Mesothelial cell of epicardium (in vitro differentiated cells): Measurements from ENCODE around the gene COL8A1. TPM values are rescaled to one million over a fixed set of nuclear protein-coding genes. Genes with fewer than 3 reads are reported as not detected.

ENCODE experiments used
- DNase-seq, 2 experiments: peaks; one replicate each; pipeline ENCODE4 v3.0.0; 2021; ENCODE audit warnings: low spot score in 2 of 2; ENCODE audit not compliant: unreplicated experiment in 2 of 2
- H3K27ac Mint-ChIP-seq: 2 replicates; pipeline ENCODE4 v1.8.0; 2021; ENCODE audit warnings: mixed read lengths
- H3K27me3 Mint-ChIP-seq: 2 replicates; pipeline ENCODE4 v1.8.0; 2021; ENCODE audit warnings: low read depth, mixed read lengths
- H3K36me3 Mint-ChIP-seq: 2 replicates; pipeline ENCODE4 v1.8.0; 2021; ENCODE audit warnings: mixed read lengths
- H3K4me1 Mint-ChIP-seq: 2 replicates; pipeline ENCODE4 v1.8.0; 2021; ENCODE audit warnings: mixed read lengths
- H3K4me3 Mint-ChIP-seq: 2 replicates; pipeline ENCODE4 v1.8.0; 2021; ENCODE audit warnings: mild to moderate bottlenecking, moderate library complexity, mixed read lengths
- H3K9me3 Mint-ChIP-seq: 2 replicates; pipeline ENCODE4 v1.8.0; 2021; ENCODE audit warnings: mixed read lengths
- total RNA-seq: library from RNA; stranded (reverse); gene quantifications from 3 replicates; pipeline ENCODE4 v1.2.1, GENCODE V29; 2021
- TF ChIP-seq, protein P1 (sequence below): fragments of 200-600 bp; sonication (generic); IDR thresholded peaks from one replicate; pipeline ENCODE4 v1.5.0; 2021; ENCODE audit warnings: antibody characterized with exemption; ENCODE audit not compliant: unreplicated experiment

COL8A1 gene
- total RNA-seq, 1 donor from 2014 or later: 1.1 TPM

DNA sequence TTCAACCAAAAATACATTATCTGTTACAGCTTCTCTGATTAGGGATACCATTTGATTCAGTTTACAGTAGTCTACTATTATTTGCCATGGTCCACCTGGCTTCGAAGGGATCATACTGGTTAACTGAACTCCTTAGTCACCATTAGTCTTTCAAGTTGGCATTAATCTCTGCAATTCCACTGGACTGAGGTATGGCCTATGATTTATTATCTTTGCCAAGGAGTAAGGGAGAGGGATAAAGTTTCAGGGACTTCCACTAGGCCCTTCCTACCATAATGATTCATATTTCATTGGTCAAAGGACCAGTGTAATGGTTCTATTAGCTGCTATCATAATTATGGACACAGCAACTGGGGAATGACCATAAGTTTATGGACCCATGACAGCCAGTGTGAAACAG, 172.0 kb downstream of the COL8A1 start:
- Mint-ChIP-seq H3K36me3 (peaks cover 5% of the 10 kb centered on the region), H3K27me3 (peaks cover 13% of the 10 kb centered on the region), H3K9me3 (peaks cover 9% of the 10 kb centered on the region), H3K4me1 (no peaks in the 10 kb centered on the region), H3K4me3 (no peak overlapping the region), H3K27ac (no peak overlapping the region)
- DNase-seq: no peak
- TF ChIP-seq, protein P1, sequence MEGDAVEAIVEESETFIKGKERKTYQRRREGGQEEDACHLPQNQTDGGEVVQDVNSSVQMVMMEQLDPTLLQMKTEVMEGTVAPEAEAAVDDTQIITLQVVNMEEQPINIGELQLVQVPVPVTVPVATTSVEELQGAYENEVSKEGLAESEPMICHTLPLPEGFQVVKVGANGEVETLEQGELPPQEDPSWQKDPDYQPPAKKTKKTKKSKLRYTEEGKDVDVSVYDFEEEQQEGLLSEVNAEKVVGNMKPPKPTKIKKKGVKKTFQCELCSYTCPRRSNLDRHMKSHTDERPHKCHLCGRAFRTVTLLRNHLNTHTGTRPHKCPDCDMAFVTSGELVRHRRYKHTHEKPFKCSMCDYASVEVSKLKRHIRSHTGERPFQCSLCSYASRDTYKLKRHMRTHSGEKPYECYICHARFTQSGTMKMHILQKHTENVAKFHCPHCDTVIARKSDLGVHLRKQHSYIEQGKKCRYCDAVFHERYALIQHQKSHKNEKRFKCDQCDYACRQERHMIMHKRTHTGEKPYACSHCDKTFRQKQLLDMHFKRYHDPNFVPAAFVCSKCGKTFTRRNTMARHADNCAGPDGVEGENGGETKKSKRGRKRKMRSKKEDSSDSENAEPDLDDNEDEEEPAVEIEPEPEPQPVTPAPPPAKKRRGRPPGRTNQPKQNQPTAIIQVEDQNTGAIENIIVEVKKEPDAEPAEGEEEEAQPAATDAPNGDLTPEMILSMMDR: no peak

DNA sequence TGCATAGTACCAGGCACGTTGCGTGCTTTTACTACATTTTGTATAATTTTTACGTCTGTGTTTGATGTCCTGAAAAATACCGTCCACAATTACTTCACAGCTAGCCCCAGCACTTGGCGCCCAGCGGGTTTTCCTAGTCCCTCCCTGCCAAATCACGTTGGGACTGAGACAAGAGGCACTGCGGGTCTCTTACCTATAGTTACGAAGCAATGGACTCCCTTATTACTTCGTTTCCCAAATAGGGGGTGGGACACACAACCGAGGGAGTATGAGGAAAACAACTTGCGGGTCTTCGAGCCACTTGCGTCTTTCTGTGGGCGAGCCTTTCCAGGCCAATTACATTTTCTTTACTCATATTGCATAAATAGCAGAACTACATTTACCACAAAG, 178.6 kb downstream of the COL8A1 start:
- H3K4me1 Mint-ChIP-seq: peaks cover 23% of the 10 kb centered on the region
- H3K27ac Mint-ChIP-seq: peak overlapping the region; percentile 99
- peaks cover 6% of the 10 kb centered on the region for H3K27me3 Mint-ChIP-seq
- no peak for DNase-seq
- H3K36me3 Mint-ChIP-seq: no peaks in the 10 kb centered on the region
- TF ChIP-seq, protein P1: no peak
- H3K4me3 Mint-ChIP-seq: peak overlapping the region; percentile 93
- H3K9me3 Mint-ChIP-seq: no peaks in the 10 kb centered on the region

DNA sequence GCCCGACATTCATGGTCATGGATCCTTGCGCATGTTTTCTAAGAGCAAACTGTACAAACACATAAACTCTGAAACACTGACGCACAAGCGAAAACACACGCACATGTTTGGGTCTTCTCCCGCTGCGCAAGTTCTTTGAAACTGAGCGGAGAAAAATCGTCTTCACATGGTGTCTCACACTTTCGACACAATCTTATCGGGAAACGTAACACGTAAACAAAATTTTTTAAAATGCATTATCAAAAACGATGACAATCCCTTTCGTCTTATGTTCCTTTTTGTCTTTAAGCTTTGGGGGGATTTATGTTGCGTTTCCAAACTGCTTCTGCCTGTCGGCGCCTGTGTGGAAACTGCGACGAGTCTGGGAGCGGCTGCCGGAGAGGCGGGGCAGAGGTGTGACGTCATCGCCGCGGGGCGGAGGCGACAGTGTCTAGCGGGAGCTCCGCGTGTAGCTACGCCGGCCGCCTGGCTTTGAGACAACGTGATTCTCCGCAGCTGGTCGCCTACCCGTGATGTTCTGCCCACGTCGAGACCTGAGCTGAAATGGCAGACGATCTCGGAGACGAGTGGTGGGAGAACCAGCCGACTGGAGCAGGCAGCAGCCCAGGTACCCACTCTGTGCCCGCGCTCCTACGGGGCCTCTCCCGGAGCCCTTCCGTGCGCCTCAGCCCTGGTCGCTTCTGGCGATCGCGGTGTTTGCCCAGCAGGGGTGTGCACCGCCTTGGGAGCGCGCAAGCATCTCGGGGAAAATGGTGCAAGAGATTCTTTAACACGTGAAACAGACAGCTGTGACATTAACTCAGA, 179.2 kb downstream of the COL8A1 start, which contains the start of gene CMSS1:
TSS of gene CMSS1 (plus strand) at position 426 of the 804 bp plus-strand sequence.
- DNase-seq: peak; percentile 89 to 98
- Mint-ChIP-seq H3K36me3 (no peaks in the 10 kb centered on the region), H3K27me3 (no peaks in the 10 kb centered on the region), H3K4me1 (peaks cover 23% of the 10 kb centered on the region), H3K9me3 (no peaks in the 10 kb centered on the region), H3K27ac (peak within 1 kb of the TSS; percentile 99), H3K4me3 (peak within 1 kb of the TSS; percentile 93)
- TF ChIP-seq, protein P1: no peak

DNA sequence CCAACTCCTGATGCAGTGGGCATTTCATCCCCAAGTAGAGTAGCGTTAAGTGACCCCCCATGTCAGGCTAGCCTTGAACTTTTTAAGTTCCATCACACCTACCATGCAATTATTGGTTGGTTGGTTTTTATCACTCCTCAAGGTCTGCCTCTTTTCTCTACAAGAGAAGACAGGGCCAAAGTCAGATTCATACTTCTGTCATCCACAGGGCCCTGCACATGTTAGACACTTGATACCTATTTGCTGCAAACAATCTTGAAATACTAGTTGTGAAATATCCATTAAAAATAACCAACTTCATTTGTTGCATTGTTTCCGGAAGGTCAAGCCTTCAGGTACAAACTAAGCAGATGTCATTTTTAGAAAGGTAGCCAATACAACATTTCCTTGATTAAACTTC, 180.4 kb downstream of the COL8A1 start:
- Mint-ChIP-seq H3K9me3 (no peaks in the 10 kb centered on the region), H3K4me3 (peak overlapping the region; percentile 93), H3K4me1 (peaks cover 25% of the 10 kb centered on the region), H3K36me3 (no peaks in the 10 kb centered on the region), H3K27me3 (no peaks in the 10 kb centered on the region), H3K27ac (no peak overlapping the region)
- DNase-seq: no peak
- TF ChIP-seq, protein P1: no peak

DNA sequence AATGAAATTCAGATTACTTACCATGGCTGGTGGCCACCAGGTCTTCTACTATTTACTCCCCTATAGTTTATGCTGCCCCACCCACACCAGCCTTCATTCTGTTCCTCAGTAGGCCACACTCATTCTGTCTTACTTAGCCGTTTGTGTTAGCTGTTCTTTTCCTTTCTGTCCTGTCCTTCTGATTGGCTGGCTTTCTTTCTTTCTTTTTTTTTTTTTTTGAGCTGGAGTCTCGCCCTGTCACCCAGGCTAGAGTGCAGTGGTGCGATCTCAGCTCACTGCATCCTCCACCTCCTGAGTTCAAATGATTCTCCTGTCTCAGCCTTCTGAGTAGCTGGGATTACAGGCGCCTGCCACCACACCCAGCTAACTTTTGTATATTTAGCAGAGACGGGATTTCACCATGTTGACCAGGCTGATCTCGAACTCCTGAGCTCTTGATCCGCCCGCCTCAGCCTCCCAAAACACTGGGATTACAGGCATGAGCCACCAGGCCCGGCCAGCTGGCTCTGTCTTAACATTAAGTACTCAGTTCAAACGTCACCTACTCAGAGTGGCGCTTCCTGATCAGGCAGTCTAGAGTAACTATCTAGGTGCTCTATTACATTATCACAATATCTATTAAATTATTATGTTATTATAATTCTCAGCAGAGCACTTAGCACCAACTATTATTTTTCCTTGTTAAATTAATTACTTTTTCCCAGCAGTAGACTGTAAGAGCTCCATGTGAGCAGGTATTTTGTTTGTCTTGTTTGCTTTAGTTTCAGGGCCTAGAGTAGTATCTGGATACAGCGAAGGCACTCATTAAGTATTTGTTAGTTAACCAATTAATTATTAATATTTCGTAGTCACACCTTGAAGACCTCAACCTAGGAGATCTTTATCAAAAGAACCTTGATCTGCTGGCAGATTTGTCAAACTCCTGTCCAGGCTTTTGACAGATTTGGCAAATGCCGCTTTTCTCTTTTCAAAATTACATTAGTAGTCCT, 185.6 kb downstream of the COL8A1 start:
- DNase-seq: no peak
- H3K9me3 Mint-ChIP-seq: no peaks in the 10 kb centered on the region
- TF ChIP-seq, protein P1: no peak
- no peaks in the 10 kb centered on the region for H3K36me3 Mint-ChIP-seq
- H3K4me1 Mint-ChIP-seq: peaks cover 10% of the 10 kb centered on the region
- H3K27me3 Mint-ChIP-seq: peaks cover 1% of the 10 kb centered on the region
- no peak overlapping the region for H3K4me3 Mint-ChIP-seq
- no peak overlapping the region for H3K27ac Mint-ChIP-seq
